GM18526 (cell line): ENCODE measurements around the gene MICU1.

Source experiments
- POLR2A ChIP-seq: IDR thresholded peaks from 3 replicates; pipeline ENCODE4 v1.6.1; 2011; ENCODE audit not compliant: insufficient read length; ENCODE audit errors: extremely low read depth

Gene MICU1

GRCh38 chr10:72502581-72502980 lies 123.3 kb downstream of the MICU1 start:
- no peak for TF ChIP-seq POLR2A

GRCh38 chr10:72499701-72500100 lies 126.2 kb downstream of the MICU1 start:
- no peak for TF ChIP-seq POLR2A

GRCh38 chr10:72490951-72491350 lies 134.9 kb downstream of the MICU1 start:
- TF ChIP-seq POLR2A = no peak

GRCh38 chr10:72487521-72487920 lies 138.4 kb downstream of the MICU1 start:
- TF ChIP-seq POLR2A = no peak

- no peak for TF ChIP-seq POLR2A
Measured at GRCh38 chr10:72487116-72487515, 138.8 kb downstream of the MICU1 start.

- no peak for TF ChIP-seq POLR2A
Measured at GRCh38 chr10:72485701-72486100, 140.2 kb downstream of the MICU1 start.

- no peak for TF ChIP-seq POLR2A
Measured at GRCh38 chr10:72484521-72484920, 141.4 kb downstream of the MICU1 start.

- no peak for TF ChIP-seq POLR2A
Measured at GRCh38 chr10:72483471-72483870, 142.4 kb downstream of the MICU1 start.

GRCh38 chr10:72480861-72481260 lies 145.0 kb downstream of the MICU1 start:
- no peak for TF ChIP-seq POLR2A

GRCh38 chr10:72477463-72477862 lies 148.4 kb downstream of the MICU1 start:
- TF ChIP-seq POLR2A = no peak

- TF ChIP-seq POLR2A = no peak
Measured at GRCh38 chr10:72472306-72472705, 153.6 kb downstream of the MICU1 start.

GRCh38 chr10:72470666-72471065 lies 155.2 kb downstream of the MICU1 start:
- no peak for TF ChIP-seq POLR2A

- TF ChIP-seq POLR2A = no peak
Measured at GRCh38 chr10:72466018-72466417, 159.9 kb downstream of the MICU1 start.

- no peak for TF ChIP-seq POLR2A
Measured at GRCh38 chr10:72464438-72464837, 161.4 kb downstream of the MICU1 start.

GRCh38 chr10:72462261-72462660 lies 163.6 kb downstream of the MICU1 start:
- no peak for TF ChIP-seq POLR2A

GRCh38 chr10:72461085-72461484 lies 164.8 kb downstream of the MICU1 start:
- TF ChIP-seq POLR2A = no peak

- TF ChIP-seq POLR2A = no peak
Measured at GRCh38 chr10:72460284-72460876, 165.5 kb downstream of the MICU1 start.
